HG02610 (cell line): ENCODE measurements around the gene HDAC9.
"Not testable (repeated sequence)": the region's sequence is repeated elsewhere in the genome, so short reads cannot be mapped to it uniquely, and the experiment has no call there.

Experiments used
- ATAC-seq: cut with Tn5 transposase; IDR thresholded peaks from one replicate; pipeline ENCODE4 v1.9.1; 2021; ENCODE audit warnings: mild to moderate bottlenecking, moderate library complexity; ENCODE audit not compliant: unreplicated experiment

HDAC9 gene

DNA sequence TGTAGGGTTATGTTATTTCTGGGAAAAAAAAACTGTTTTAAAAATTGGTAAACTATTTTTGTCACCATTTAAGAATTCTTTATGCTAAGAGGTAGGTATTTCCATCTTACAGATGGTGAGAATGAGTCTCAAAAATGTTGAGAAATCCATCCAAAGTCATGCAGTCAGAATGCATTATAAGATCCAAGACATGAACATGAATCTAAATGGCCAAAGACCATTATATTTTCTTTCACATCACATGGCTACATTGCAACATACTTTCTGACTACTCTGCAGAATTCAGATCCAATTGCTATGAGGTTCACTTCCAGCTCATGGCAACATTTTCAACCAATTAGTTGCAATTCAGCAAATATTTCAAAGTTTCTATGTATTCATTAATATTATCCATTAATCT is 440.7 kb downstream of the HDAC9 start:
- ATAC-seq: no peak

DNA sequence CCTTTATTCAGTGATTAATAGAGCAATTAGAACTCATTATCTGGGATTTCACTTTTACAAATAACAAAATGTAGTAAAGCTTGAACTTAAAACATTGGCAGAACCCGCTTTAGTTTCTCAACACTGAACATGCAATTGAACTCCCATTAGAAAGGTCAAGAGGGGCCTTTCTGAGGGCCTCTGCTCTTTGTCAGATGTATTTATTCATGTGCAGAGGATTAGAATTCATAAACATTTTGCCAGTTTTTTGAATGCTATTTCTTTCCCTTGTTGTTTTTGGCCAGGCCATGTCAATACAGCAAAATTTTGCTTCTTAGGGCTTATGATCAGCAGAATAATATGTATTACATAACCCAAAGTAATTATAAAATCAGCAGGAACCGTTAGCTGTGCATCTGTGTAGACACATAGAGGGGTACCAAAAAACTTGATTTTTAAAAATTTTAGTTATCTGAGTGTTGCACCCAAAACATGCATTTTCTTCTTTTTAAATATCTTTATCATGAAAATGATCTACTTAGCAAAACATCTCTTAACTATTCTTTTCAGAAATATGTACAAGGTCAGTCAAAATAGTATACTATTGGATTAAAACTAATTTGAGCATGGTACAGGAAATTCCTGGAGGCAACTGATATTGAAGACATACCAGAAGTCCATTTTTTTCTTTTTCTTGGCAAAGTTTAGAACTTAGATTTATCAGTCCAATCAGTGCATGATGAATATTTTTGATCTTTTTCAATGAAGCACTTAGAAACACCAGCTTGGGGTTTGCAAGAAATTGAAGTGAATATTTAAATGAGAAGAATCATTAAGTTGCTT is 444.4 kb downstream of the HDAC9 start:
- no peak for ATAC-seq

DNA sequence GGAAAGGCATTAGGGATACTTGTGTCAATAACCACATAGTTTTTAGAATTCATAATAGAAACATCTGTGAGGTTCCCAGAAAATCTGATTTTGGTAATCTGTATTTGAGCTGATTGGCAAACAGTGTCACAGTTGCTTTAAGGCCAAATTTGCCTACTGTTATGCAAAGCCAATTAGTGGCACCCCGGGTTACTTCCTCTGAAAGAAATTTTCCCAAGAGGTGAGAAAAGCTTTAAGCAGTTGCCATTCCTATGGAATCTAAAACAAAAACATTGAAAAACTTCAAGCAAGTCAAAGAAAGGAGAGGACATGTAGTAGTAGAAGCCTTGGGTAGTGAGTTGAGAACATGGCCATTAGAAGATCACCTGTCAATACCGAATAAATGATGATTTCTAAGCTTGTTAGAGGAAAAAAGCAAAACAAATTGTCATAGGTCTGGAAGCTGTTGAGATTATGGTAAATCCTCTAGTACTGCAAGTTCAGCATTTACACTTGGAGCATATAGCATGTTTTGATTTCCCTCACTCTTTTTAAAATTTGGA is 445.1 kb downstream of the HDAC9 start:
- ATAC-seq: no peak

DNA sequence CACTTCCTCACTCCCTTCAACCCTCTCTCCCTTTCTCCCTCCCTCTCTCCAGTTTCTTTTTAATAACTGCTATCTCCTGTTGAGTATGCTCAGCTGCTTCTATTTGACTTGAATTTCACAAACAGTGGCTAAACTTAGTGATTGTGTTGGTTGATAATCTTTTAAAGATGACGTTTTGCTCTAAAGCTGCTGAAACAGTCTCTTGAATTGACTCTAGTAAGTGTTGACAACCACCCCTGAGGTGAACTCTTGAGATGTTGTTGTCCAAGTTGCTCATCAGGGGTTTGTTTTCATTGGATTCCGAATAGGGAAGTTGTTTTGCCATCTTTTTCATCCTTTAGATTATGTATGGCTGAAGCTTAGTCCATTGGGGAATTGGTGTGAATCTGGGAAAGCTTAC is 445.7 kb downstream of the HDAC9 start:
- no peak for ATAC-seq

DNA sequence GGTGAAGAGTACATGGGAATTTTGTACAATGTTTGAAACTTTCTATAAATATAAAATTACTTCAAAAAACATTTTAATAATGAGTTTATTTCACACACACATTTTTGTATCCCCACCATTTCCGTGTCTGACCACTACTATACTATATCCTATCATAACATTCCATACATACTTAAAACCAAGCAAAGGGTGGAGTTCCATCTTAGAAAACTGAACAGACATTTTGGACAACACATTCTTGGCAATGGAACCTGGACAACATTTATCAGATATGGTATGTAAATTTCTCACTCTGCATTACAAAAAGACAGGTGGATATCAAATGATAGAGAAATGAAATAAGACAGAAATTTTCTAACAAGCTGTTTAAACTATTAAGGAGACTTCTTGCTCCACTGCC is 453.0 kb downstream of the HDAC9 start:
- ATAC-seq: no peak

DNA sequence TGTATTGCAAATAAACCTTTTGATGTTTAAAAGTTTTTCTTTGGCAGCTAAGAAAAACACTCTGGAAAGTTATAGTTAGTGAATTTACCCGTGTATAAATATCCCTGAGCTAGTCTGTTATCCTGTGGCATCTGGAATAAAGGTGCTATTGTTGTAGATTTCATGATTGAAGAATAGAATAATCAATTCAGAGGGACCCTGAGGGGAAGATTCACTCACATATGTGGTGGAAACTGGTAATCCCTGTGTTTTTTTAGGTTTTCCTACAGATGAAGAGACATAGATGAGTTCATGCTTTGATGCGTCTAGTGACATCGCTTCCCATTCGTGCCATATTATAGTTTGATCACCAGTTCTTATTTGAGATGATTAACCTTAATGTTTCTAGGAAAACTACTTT is 457.3 kb downstream of the HDAC9 start:
- no peak for ATAC-seq

DNA sequence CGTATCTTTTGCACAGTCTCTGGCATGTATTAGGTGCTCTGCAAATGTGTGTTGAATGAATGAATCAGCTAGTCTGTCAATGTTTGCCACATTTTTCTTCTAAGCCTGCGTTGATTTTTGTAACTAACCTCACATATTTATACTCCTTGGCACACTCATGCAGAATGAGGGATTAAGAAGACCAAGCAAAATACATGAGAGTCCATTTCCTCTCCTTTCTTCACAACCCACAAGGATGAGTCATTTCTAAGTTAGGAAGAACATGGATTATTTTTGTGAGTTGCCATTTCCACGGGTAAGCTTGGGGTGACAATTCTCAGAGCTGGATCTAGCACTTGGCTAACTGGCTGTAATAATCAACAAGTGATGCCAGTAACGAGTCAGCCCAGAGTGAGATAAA is 463.1 kb downstream of the HDAC9 start:
- ATAC-seq: no peak

DNA sequence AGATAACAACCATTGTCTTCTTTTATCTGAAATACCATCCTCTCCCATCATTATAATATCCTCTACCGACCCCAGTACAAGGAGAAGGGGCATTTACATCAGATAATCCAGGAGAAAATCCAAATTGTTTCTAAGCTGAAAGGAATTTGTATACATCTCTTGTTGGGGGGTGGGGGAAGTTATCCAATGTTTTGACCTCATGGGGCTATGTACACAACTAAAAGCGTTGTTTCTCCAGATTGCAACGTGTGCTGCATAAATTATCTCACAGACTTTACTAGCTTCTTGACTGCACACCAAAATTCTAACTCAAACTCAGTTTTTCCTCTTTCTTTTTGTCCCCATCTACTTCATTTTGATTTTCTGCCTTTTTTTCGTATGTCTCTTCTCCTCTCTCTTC is 465.2 kb downstream of the HDAC9 start:
- ATAC-seq: no peak

DNA sequence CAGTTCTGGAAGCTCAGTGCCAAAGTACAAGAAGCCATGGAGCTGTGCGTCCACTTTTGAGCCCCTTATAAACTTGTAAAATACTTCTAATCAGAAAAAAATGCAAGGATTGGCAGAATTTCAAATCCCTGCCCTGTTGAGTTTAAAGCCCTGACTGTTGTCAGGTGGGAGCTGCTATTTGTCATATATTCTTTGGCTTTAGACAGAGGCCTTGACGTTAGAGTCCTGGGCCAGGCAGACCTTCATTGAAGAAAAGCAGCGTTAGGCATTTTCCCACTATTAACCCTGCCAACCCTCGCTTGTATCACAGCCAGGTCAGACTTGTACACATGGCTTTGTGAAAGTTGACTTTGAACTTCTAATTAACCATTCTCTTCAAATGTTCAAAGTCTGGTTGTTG is 466.5 kb downstream of the HDAC9 start:
- no peak for ATAC-seq

DNA sequence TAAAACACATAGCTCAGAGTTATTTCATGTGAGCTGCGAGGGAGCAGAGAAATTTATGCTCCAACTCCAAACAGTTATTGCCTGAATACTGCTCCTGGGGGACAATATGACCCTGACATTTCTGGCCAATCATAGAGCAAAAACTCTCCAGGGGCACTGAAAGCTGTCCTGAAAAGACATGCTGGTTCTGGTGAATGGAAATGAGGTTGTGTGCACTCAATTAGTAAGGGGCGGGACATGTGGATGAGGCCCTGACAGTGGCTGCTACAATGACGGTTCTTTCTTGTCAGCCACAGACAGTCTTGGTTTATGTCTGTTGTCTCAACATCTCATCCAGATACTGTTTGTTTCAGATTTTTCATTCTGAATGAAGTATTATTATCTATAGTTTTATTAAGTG is 470.1 kb downstream of the HDAC9 start:
- ATAC-seq: no peak

DNA sequence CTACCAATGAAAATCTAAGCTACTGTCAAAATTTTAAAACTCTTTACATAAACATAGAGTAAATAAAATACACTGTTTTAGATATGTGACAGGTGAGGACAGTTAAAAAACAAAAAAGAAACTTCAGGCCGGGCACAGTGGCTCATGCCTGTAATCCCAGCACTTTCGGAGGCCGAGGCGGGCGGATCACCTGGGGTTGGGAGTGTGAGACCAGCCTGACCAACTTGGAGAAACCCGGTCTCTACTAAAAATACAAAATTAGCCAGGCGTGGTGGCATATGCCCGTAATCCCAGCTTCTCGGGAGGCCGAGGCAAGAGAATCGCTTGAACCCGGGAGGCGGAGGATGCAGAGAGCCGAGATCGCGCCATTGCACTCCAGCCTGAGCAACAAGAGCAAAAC is 472.2 kb downstream of the HDAC9 start:
- not testable (repeated sequence) for ATAC-seq

DNA sequence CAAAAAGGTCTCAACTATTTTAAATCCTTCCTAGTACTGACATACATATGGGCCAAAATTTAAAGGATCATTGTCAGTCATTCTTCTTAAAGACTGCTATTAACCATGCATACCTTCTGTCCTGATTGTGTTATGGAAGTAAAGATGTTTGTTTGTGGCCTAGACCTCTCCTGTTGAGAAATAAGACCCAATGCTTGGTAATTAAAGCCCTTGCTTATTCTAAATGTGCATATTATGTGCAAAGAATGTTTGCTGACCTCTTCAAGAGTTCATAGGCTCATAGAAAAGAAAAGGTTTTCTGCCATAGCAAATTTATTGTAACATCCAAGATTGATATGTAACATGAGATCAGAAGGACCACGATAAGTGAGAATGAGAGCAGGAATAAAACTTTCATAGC is 476.3 kb downstream of the HDAC9 start:
- no peak for ATAC-seq

DNA sequence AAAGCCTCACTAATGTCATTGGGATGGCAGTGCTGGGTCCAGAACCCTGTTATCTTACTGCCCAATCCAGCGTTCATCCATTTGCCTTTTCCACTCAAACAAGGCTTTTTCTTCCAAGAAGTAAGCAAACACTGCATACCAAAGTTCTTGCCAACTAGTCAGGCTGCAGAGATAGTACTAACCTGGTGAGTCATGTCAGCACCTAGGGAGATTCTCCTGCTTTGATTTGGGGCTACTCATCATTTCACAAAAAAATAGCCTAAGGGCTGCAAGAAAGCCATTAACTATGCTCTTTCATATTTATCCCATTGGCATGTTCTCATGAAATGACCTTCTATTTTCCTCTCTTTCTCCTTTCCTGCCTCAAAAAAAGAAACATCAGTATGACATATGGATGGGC is 479.3 kb downstream of the HDAC9 start:
- no peak for ATAC-seq

DNA sequence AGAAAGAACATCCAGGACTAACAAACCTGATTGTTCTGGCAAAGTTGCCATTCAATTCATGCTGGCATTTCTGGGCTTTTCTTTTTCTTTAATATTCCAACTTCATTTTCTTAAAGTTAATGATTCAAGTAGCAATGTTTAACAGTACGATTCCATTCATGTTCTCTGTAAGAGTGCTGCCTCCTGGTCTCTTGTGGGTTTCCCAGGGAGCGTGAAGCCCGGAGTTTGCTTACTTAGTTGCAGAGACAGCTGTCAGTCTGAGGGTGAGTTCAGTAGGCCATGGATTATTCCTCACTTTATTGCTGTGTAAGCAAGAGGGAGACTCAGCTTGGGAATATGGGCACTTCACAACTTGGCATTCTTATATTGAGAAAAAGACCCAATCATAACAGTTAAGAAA is 479.7 kb downstream of the HDAC9 start:
- no peak for ATAC-seq

DNA sequence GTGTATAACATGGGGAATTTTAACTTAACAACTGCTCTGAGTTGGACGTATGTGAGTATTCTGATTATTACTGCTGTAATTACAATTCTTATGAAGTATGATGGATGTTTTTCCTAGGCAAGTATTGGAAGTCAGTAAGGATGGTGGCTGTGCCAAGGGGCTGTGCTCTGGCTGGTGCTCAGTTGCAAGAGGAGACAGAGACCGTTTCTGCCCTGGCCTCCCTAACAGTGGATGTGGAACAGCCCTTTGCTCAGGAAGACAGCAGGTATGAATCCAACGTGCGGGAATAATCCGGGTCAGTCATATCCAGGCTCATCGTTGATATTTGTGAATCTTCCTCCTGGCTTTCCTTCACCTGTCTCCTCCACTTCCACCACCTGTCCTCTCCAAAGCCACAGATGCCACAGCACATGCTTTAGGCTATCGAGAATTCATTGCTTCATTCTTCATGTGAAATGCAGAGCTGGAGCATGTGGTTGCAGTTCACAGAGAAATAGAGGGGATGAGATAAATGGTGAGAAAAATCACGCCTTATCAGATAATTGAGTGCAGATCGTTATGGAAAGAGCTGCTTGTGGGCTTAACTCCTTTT is 480.2 kb downstream of the HDAC9 start:
- no peak for ATAC-seq

DNA sequence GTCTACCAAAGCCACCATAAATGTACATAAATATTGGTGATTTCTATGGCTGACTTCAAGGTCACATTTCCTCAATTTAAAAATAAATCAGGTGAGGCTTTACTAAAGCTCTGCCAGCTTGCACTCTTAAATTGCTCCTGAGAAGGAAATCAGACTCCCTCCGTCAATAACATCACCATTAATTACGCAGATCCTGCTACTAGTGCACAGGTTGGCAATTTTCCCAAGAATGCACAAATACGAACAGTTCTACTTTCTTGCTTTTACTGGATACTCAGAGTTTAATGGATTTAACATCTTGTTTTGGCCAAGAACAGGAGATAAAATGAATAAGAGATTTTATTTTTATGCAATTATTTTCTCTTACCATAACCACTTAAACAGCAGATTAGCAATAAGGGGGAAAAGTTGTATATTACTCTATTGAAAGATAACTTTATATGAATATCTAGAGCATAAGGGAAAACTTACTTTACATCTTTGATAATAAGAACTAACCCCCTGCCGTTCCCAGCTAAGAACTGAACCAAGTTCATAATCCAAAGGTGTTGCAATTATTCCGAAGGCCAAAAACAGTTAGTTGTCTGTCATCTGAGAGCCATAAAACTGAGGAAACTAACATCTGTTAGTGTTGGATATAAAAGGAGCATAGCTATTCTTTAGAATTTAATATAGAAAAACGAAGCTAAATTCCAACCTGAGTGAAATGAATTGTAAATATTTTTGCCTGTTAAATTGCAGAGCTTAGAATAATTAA is 481.3 kb downstream of the HDAC9 start:
- no peak for ATAC-seq

DNA sequence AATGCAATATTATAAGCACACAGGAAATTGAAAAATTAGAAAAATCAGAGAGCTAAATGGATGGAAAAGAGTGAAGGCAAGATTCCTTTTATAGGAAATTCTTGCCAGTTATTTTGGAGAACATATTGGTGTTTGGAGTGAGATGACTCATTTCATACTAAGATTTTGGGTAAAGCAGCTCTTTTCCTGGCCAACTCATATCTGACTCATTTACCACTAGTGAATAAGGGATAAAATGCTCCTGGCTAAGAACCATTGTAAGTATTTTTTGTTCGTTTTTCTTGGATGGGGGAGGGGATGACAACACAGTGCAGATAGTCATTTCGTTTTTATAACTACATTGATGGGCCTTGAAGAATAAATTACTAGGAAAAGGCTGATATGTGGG is 482.6 kb downstream of the HDAC9 start:
- no peak for ATAC-seq

DNA sequence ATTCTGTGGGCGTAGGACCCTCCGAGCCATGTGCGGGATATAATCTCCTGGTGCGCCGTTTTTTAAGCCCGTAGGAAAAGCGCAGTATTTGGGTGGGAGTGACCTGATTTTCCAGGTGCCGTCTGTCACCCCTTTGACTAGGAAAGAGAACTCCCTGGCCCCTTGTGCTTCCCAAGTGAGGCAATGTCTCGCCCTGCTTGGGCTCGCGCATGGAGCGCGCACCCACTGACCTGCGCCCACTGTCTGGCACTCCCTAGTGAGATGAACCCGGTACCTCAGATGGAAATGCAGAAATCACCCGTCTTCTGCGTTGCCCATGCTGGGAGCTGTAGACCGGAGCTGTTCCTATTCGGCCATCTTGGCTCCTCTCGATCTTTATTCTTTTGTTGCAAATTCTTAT is 495.2 kb downstream of the HDAC9 start:
- not testable (repeated sequence) for ATAC-seq

DNA sequence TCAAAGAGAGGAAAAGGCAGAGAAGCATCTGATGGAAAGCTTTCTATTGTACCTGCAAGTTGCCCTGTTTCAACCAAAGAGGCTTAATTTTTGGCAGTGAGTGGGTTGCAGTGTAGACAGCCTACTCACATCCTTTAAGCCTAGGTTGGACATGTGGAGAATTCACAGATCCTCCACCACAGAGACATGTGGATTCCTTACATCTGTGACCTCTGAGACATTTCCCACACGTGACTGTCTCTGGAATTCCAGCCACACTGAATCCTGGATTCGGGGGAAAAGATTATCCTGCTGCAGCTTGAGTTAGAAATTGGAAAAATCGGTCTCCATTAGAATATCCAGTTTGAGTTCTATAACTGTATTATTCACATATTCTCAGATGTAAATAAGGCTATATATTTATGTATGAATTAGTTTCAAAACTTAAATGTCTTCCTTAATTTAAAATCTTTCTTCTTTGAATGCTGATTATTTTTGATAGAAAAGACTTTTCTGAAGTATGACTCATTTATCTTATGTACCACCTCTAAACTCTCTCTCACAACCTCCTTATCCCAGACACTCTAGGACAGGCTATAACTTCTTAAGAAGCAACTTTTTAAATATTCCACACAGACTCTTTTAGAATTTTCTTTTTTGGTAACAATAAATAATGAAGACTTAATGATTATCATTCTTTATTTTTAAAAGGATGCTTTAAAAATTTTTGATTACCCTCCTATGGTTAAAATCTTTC is 498.6 kb downstream of the HDAC9 start:
- ATAC-seq: no peak

DNA sequence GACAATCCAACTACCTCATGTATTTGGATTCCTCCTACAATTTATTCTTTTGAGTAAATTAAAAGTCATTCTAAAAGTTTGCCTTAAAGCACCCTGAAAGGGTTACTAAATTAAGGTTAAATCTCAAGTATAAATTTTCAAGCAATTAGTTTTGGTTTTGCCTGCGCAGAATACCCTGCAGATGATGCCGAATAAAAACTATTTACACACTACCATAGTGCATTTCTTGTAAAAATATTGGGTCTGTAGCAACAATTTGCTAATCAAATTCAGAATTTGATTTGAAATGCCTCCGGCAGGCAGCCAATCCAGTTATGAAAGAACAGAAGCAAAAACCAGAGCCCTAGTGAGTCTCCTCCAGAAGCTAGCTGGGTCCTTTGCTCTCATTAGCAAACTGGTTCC is 499.7 kb downstream of the HDAC9 start:
- no peak for ATAC-seq

DNA sequence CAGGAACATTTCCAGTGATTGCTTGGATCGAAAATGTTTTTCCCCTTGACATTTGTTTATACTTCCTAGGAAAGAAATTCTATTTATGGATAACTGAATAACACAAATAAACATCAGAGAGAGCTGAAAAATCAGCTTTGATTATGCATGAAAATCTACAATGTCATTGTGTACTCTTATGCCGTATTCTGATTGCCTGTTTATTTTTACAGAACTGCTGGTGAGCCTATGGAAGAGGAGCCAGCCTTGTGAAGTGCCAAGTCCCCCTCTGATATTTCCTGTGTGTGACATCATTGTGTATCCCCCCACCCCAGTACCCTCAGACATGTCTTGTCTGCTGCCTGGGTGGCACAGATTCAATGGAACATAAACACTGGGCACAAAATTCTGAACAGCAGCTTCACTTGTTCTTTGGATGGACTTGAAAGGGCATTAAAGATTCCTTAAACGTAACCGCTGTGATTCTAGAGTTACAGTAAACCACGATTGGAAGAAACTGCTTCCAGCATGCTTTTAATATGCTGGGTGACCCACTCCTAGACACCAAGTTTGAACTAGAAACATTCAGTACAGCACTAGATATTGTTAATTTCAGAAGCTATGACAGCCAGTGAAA is 500.4 kb downstream of the HDAC9 start:
- no peak for ATAC-seq
